ENCODE data around the gene SLC17A9.

DNA sequence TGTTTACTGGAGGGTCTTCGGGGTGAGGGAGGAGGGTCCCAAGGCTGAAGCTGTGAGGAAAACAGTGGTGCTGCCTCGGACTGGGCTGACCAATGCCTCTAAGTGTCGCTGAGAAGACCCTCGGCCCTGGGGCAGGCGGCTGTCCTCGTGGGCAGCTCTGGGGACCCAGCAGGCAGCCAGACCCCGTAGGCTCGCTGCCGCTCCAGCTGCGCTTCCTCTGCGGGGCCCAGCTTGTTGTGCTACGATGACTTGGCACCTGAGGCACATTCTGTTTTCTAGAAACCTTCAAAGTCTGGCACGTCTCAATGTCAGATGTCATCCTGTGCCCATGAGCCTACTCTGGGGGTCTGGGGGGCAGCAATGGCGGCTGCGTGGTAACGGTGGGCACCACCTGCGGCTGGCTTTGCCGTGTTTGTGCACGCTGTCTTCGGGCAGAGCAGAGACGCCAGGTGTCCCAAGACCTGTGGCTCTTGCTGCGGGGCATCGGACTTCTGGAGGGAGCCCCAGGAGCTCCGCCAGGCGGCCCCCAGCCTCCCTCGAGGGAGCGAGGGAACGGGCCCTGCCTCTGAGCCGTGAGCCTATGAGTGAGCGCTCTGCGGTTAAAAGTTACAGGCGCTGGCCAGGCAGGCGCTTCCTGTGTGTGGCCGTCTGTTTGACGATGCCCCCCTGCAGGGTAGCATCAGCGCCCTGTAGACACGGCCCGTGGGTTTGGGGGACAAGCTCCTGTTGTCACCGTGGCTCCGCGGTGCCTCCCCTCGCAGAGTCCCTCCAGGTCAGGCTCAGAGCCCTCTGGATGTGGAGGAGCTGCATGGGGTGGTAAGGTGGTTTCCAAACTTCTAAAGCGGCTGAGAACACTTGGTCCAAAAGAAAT lies 6.8 kb downstream of the SLC17A9 start:
- no peak for TF ChIP-seq RAD21 (IDR thresholded peaks at IDR 0.05 in 1 of 2, conservative IDR thresholded peaks at IDR 0.05 in 1 of 2; ENCODE audit: low read depth in 2 of 2, low read length in 2 of 2)
- TF ChIP-seq, protein P1, sequence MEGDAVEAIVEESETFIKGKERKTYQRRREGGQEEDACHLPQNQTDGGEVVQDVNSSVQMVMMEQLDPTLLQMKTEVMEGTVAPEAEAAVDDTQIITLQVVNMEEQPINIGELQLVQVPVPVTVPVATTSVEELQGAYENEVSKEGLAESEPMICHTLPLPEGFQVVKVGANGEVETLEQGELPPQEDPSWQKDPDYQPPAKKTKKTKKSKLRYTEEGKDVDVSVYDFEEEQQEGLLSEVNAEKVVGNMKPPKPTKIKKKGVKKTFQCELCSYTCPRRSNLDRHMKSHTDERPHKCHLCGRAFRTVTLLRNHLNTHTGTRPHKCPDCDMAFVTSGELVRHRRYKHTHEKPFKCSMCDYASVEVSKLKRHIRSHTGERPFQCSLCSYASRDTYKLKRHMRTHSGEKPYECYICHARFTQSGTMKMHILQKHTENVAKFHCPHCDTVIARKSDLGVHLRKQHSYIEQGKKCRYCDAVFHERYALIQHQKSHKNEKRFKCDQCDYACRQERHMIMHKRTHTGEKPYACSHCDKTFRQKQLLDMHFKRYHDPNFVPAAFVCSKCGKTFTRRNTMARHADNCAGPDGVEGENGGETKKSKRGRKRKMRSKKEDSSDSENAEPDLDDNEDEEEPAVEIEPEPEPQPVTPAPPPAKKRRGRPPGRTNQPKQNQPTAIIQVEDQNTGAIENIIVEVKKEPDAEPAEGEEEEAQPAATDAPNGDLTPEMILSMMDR (IDR thresholded peaks at IDR 0.05; ENCODE audit: control extremely low read depth in 1 of 3, insufficient read depth in 1 of 3, low read depth in 1 of 3, low read length in 3 of 3), result no peak
- no peak for TF ChIP-seq SUZ12 (IDR thresholded peaks at IDR 0.05; ENCODE audit: low read length)
- no peak for TF ChIP-seq EZH2 (IDR thresholded peaks at IDR 0.05; ENCODE audit: low read depth, low read length, severe bottlenecking)
- no peak for TF ChIP-seq EP300 (IDR thresholded peaks at IDR 0.05; ENCODE audit: borderline replicate concordance in 1 of 2, low read depth in 2 of 2, low read length in 2 of 2)
- no peak for TF ChIP-seq CBX5 (IDR thresholded peaks at IDR 0.05; ENCODE audit: low read depth, low read length)
- TF ChIP-seq, protein P2, sequence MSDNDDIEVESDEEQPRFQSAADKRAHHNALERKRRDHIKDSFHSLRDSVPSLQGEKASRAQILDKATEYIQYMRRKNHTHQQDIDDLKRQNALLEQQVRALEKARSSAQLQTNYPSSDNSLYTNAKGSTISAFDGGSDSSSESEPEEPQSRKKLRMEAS (IDR thresholded peaks at IDR 0.05), result no peak
- no peak for TF ChIP-seq SP1 (IDR thresholded peaks at IDR 0.05; ENCODE audit: low read depth, low read length)
- no peak for TF ChIP-seq YY1 (IDR thresholded peaks at IDR 0.05; ENCODE audit: low read depth, low read length)
- TF ChIP-seq CEBPB (IDR thresholded peaks at IDR 0.05; ENCODE audit: low read depth, low read length), result no peak
- TF ChIP-seq HDAC6 (IDR thresholded peaks at IDR 0.05; ENCODE audit: low read depth, low read length), result no peak

All from H1 (cell line).